Keratinocyte (primary cell): ENCODE measurements around the gene NXN.

Experiments used
- CTCF ChIP-seq, 3 experiments: IDR thresholded peaks in 1 of 3; conservative IDR thresholded peaks in 1 of 3; optimal IDR thresholded peaks in 1 of 3; 2 replicates in 2 of 3; 3 replicates in 1 of 3; pipeline versions ENCODE3 to v1.5.1; 2011; ENCODE audit warnings: low read length in 3 of 3, mild to moderate bottlenecking in 3 of 3, moderate library complexity in 2 of 3, control low read depth in 1 of 3, inconsistent platforms in 1 of 3; ENCODE audit not compliant: insufficient read depth in 2 of 3; ENCODE audit errors: extremely low read depth in 1 of 3
- EZH2 ChIP-seq: IDR thresholded peaks from one replicate; pipeline ENCODE4 v1.6.1; 2012; ENCODE audit warnings: inconsistent platforms, mild to moderate bottlenecking, low read length, moderate library complexity

GRCh38 chr17:917941-918740 is 61.4 kb downstream of the NXN start:
- TF ChIP-seq EZH2 (no peak), CTCF (optimal IDR thresholded peaks at IDR 0.05 in 1 of 3, IDR thresholded peaks at IDR 0.05 in 1 of 3, conservative IDR thresholded peaks at IDR 0.05 in 1 of 3; ENCODE audit: extremely low read depth in 1 of 3, insufficient read depth in 2 of 3, low read length in 3 of 3) (no peak)
